Muscle of leg (tissue), 11 donors: ENCODE results near the gene ATP4B. TPM values are rescaled to one million over a fixed set of nuclear protein-coding genes. Genes with fewer than 3 reads are reported as not detected.

Experiments used
- DNase-seq: peaks from one replicate; pipeline ENCODE4 v3.0.0; 2013
- H3K27ac ChIP-seq: one replicate; pipeline ENCODE4 v1.5.1; 2013; ENCODE audit warnings: mild to moderate bottlenecking, low read length, control low read depth
- H3K27me3 ChIP-seq: one replicate; pipeline ENCODE4 v1.6.1; 2013; ENCODE audit warnings: low read length; ENCODE audit not compliant: control insufficient read depth, insufficient read depth
- H3K36me3 ChIP-seq: one replicate; pipeline ENCODE4 v1.6.1; 2013; ENCODE audit warnings: low read length; ENCODE audit not compliant: control insufficient read depth, insufficient read depth
- H3K4me1 ChIP-seq: one replicate; pipeline ENCODE4 v1.6.1; 2013; ENCODE audit warnings: low read length; ENCODE audit not compliant: control insufficient read depth, insufficient read depth
- H3K4me3 ChIP-seq: one replicate; pipeline ENCODE4 v1.5.1; 2013; ENCODE audit warnings: low read length, control low read depth
- H3K9me3 ChIP-seq: replicated peaks from 2 replicates; pipeline ENCODE4 v1.6.1; 2013; ENCODE audit warnings: low read depth, low read length; ENCODE audit not compliant: control insufficient read depth
- WGBS: methylation state at CpG from one replicate; pipeline ENCODE4 v1.1.5; 2013; ENCODE audit warnings: missing lambda C conversion rate; ENCODE audit not compliant: insufficient coverage; 5-methylcytosine and 5-hydroxymethylcytosine counted together
- polyA plus RNA-seq, 8 donors: library from polyadenylated mRNA; unstranded; fragments of 120-200 nt; gene quantifications; one replicate each; pipeline versions ENCODE4 v1.2.1 to v1.2.3, GENCODE V29; 2013; ENCODE audit warnings: inconsistent platforms in 1 of 8, low replicate concordance in 1 of 8; ENCODE audit not compliant: insufficient read length in 8 of 8, insufficient read depth in 1 of 8
- total RNA-seq: library from RNA; stranded (reverse); fragments of 120-200 nt; gene quantifications from one replicate; pipeline ENCODE4 v1.2.4, GENCODE V29; 2013

Gene ATP4B
- total and polyA plus RNA-seq, 9 donors: 0.07 to 0.69 (median 0.08) TPM; not detected in 6

DNA sequence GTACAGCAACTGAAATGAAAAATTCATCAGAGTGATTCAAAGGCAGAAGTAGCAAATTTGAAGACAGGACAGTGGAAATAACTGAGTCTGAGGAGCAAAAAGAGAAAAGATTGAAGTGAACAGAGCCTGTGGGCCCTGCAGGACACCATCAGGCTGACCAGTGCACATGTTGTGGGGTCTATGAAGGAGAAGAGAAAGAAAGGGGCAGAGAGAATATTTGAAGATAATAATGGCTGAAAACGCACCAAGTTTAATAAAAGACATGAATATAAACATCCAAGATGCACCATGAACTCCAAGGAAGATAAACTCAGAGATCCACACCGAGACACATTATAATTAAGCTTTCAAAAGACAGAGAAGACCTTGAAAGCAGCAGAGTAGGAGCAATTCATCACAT is 15.4 kb downstream of the ATP4B start:
- DNase-seq: no peak
- Histone ChIP-seq H3K27ac (no peak overlapping the region), H3K4me1 (peaks cover 6% of the 10 kb centered on the region), H3K27me3 (no peaks in the 10 kb centered on the region), H3K4me3 (no peak overlapping the region), H3K36me3 (peaks cover 33% of the 10 kb centered on the region), H3K9me3 (no peaks in the 10 kb centered on the region)
- whole genome bisulfite sequencing: no CpG with 5 or more reads among the region's 2 CpGs

DNA sequence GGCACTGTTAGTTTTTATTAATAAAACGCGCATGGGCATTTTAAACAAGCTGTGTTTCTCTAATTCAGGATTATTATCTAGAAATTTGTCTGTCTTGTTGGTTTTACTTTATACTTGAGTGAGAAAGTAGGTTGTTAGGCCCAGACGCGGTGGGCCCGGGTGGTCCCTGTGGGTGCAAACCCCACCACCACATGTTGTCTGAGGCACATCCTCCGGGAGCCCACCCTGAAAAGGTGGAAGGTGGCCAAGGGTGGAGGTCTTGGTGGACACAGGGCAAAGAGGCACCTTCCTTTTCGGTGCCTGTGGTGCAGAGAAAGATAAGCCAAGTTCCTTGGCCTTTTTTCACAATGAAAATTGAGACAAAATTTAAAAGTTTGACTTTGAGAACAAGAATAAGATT is 16.6 kb downstream of the ATP4B start:
- no peaks in the 10 kb centered on the region for H3K27me3 ChIP-seq
- WGBS: 100% methylated on average over 1 of the region's 7 CpGs
- peaks cover 45% of the 10 kb centered on the region for H3K36me3 ChIP-seq
- DNase-seq: no peak
- H3K4me3 ChIP-seq: no peak overlapping the region
- H3K27ac ChIP-seq: no peak overlapping the region
- H3K4me1 ChIP-seq: no peaks in the 10 kb centered on the region
- no peaks in the 10 kb centered on the region for H3K9me3 ChIP-seq

DNA sequence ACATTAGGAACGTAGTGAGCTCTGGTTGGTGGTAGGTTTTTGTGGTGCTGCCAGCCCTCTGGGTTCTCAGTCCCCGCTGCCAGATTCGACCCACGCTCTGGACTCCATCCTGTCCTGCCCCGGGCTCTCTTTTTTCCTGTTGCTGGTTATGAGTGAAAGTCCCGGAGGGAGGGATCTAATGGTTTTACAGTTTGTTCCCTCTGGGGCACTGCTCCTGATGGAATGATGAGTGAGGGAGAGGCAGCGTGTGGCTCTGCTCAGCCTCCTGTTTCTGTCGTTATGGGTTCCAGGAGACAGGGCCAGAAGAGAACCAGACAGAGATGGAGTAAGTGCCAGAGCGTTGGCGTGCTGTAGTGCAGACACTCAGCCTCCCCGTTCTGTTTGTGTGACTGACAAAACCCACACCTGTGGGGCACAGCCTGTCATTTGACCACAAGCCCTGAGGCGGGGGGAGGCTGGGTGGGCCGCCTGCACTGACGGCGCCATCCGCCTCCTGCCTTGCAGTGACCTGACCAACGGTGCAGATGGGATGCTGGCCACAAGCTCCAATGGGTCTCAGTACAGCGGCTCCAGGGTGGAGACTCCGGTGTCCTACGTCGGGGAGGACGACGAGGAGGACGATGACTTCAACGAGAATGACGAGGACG is 18.3 kb downstream of the ATP4B start:
- H3K27ac ChIP-seq: no peak overlapping the region
- no peaks in the 10 kb centered on the region for H3K4me1 ChIP-seq
- no peak overlapping the region for H3K4me3 ChIP-seq
- no peaks in the 10 kb centered on the region for H3K9me3 ChIP-seq
- H3K36me3 ChIP-seq: peaks cover 62% of the 10 kb centered on the region
- DNase-seq: peak; percentile 13
- WGBS: 91% methylated on average over 26 of the region's 27 CpGs
- no peaks in the 10 kb centered on the region for H3K27me3 ChIP-seq

DNA sequence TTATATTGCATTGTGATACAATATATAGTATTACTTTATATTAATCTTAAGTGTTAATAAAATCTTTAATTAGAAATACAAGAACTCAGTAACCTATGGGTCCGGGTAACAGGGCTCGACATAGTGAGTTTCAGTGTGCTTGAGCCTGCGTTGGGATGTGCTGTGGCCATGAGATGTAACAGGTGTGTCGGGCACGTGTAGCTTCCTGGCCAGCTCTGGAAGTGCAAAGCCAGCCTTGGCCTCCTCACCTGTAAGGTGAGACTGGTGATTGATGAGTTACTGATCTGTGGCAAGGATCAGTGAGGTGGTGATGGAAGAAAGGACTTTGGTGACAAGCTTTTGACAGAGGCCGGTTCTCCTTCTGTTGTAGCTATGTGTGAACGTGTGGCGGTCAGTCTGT is 19.2 kb downstream of the ATP4B start:
- Histone ChIP-seq H3K4me3 (no peak overlapping the region), H3K27ac (no peak overlapping the region), H3K27me3 (no peaks in the 10 kb centered on the region), H3K9me3 (no peaks in the 10 kb centered on the region), H3K4me1 (no peaks in the 10 kb centered on the region), H3K36me3 (peaks cover 70% of the 10 kb centered on the region)
- DNase-seq: no peak
- WGBS: 91% methylated on average over 5 of the region's 8 CpGs

DNA sequence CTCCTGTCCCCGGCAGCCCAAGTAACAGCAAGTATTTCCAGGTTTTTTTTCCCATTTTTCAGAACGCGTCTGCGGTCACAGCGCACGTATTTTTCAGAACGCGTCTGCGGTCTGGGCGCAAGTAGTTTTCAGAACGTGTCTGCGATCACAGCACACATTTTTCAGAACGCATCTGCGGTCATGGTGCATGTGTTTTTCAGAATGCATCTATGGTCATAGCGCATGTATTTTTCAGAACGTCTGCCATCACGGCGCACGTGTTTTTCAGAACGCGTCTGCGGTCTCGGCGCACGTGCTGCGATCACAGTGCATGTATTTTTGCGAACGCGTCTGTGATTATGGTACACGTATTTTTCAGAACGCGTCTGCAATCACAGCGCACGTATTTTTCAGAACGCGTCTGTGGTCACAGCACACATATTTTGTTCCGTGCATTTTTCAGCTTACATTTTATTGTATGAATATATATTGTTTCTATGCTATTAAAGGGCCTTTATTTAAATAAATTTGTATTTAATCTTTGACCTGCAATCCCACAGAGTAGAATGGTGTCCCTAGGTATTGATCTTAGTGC is 19.7 kb downstream of the ATP4B start:
- Histone ChIP-seq H3K36me3 (peaks cover 76% of the 10 kb centered on the region), H3K9me3 (no peaks in the 10 kb centered on the region)
- DNase-seq: no peak

DNA sequence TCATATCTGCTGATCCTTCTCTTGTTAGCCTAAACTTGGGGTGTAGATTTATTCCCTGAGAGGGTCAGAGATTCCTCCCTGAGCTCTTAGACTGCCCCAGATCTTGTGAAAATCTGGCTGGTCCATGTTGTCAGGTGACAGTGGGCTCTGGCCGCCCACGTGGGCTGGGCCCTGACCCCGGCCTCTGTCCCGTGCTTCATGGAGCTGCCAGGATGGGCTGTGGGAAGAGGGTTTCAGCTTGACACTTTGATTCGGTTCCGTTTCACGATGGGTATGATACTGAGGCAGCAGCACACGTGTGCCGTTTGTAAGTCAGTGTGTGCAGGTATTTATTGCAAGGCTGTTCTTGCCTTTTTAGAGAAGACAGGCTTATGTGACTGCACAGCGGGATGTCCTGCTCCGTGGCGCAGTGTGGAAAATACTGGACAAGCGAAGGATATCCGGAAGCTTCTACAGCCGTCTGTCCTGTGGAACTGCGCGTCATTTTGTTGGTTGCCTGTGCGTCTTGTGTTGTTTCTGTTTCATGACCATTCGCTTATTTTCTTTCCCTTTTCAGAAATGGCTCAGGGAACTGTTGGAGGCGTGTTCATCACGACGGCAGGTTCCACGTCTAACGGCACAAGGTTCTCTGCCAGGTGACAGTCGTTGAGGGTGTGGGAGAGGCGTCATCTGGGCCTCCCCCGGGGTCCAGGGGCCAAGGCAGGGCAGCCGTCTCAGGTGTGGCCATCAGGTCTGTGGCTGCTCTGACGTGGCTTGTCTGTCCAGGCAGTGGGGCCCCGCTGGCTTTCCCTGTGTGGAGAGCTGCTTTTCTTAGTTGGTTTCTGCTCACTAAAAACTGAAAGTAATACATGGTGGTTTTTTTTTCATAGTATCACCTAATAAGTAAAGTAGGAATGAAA is 20.5 kb downstream of the ATP4B start:
- Histone ChIP-seq H3K27ac (no peak overlapping the region), H3K27me3 (no peaks in the 10 kb centered on the region), H3K36me3 (peaks cover 82% of the 10 kb centered on the region), H3K4me3 (no peak overlapping the region), H3K4me1 (no peaks in the 10 kb centered on the region), H3K9me3 (no peaks in the 10 kb centered on the region)
- WGBS: 89% methylated on average over 28 of the region's 30 CpGs
- no peak for DNase-seq

More for the DNA sequence above, 19.7 kb downstream of the ATP4B start:
- H3K4me1 ChIP-seq: no peaks in the 10 kb centered on the region
- H3K4me3 ChIP-seq: no peak overlapping the region
- no peaks in the 10 kb centered on the region for H3K27me3 ChIP-seq
- 94% methylated on average over 26 of the region's 37 CpGs for WGBS
- H3K27ac ChIP-seq: no peak overlapping the region

DNA sequence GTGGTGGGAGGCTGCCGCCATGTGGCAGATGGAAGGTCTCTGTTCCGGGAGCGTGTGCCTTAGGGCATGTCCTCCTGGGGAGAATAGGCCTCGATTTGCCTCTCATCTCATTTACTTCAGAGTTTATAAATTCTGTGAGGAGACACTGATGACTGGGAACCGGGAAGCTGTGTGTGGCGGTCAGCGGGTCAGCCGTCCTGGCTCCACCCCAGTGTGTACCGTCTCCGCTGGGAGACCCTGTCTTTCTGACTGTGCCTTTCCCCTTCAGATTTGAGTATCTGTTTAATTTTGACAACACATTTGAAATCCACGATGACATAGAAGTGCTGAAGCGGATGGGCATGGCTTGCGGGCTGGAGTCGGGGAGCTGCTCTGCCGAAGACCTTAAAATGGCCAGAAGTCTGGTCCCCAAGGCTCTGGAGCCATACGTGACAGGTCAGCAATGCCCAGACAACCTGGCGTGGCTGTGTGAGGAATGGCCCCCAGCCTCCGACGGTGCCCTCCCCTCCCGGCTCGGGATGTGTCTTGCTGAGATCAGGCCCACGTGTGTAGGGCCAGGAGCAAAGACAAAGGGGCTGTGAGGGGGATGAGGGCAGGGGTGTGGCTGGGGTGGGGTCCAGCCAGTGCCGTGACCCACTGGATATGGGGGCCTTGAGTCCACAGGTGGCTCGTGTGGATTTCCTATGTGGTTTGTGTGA is 21.6 kb downstream of the ATP4B start:
- whole genome bisulfite sequencing: 90% methylated on average over 19 of the region's 24 CpGs
- no peaks in the 10 kb centered on the region for H3K9me3 ChIP-seq
- no peaks in the 10 kb centered on the region for H3K27me3 ChIP-seq
- no peak for DNase-seq
- H3K4me3 ChIP-seq: no peak overlapping the region
- H3K27ac ChIP-seq: no peak overlapping the region
- H3K36me3 ChIP-seq: peaks cover 84% of the 10 kb centered on the region
- peaks cover 5% of the 10 kb centered on the region for H3K4me1 ChIP-seq

DNA sequence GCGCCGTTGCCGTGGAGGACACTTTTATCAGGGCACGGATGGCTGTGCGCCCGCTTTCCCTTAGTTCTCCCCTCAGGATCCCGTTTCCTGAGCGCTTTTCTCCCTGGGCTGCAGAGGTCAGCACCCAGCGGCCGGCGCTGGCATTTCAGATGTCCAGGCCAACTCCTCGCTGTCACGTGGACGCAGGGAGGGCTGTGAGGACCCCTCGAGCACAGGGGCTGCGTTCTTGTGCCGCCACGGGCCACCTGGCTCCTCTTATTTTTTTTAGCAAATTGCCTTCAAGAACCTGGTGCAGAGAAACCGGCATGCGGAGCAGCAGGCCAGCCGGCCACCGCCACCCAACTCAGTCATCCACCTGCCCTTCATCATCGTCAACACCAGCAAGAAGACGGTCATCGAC is 22.3 kb downstream of the ATP4B start:
- no peaks in the 10 kb centered on the region for H3K9me3 ChIP-seq
- H3K27ac ChIP-seq: no peak overlapping the region
- H3K27me3 ChIP-seq: no peaks in the 10 kb centered on the region
- peaks cover 5% of the 10 kb centered on the region for H3K4me1 ChIP-seq
- H3K36me3 ChIP-seq: peaks cover 84% of the 10 kb centered on the region
- no peak overlapping the region for H3K4me3 ChIP-seq
- DNase-seq: no peak
- 98% methylated on average over 23 of the region's 25 CpGs for WGBS

DNA sequence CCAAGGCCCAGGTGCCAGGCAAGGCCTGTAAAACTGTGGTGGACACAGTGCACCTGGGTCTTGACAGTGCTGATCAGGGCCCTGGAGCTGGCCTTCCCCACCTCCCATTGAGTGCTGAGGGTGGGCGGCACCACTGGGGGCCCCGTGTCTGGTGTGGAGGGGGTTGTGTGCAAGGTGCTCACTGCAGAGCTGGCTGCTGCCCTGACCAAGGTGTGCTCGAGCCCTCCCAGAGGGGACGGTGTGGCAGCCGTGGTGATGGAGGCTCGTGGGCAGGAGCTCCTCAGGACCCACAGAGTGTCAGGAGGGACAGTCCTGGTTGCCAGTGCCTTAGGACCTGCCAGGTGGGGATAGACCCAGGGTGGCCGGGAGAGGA is 23.0 kb downstream of the ATP4B start:
- DNase-seq: no peak
- no peak overlapping the region for H3K27ac ChIP-seq
- H3K27me3 ChIP-seq: no peaks in the 10 kb centered on the region
- whole genome bisulfite sequencing: 87% methylated on average over 6 of the region's 7 CpGs
- no peaks in the 10 kb centered on the region for H3K9me3 ChIP-seq
- no peak overlapping the region for H3K4me3 ChIP-seq
- H3K4me1 ChIP-seq: peaks cover 5% of the 10 kb centered on the region
- peaks cover 78% of the 10 kb centered on the region for H3K36me3 ChIP-seq
